A549 (cell line): ENCODE data around the gene SLC24A4.

Experiments used
- CTCF ChIP-seq: fragments of >200 bp; sonication (Bioruptor Twin); formaldehyde crosslinking; IDR thresholded peaks from 3 replicates; pipeline ENCODE4 v1.5.1; 2016
- REST ChIP-seq: fragments of 200-600 bp; sonication (generic); IDR thresholded peaks from 2 replicates; pipeline ENCODE4 v1.6.1; 2016; ENCODE audit warnings: antibody characterized with exemption, mild to moderate bottlenecking, moderate library complexity

GRCh38 chr14:92486881-92487280 lies 163.9 kb downstream of the SLC24A4 start:
- TF ChIP-seq CTCF (no peak), REST (no peak)
